Lung (tissue), 12 donors: Measurements from ENCODE around the gene HSFX3. TPM values are rescaled to one million over a fixed set of nuclear protein-coding genes. Genes with fewer than 3 reads are reported as not detected.
A peak's percentile ranks its signal among the peaks of the same experiment; 100 is the strongest.

Source experiments
- ATAC-seq: fragments of 200-7000 bp; cut with Tn5 transposase; one replicate; pipeline ENCODE4 v1.9.1; 2020; ENCODE audit warnings: moderate number of reproducible peaks; ENCODE audit not compliant: insufficient read depth, low FRiP score
- DNase-seq, 3 donors: peaks; one replicate each; pipeline ENCODE4 v3.0.0-alpha.2; 2013 to 2017
- H3K27ac ChIP-seq, 2 donors: one replicate each; pipeline ENCODE4 v1.5.1; 2013; ENCODE audit warnings: mild to moderate bottlenecking in 2 of 2, moderate library complexity in 2 of 2, control low read depth in 1 of 2, inconsistent platforms in 1 of 2, low read depth in 1 of 2, low read length in 1 of 2
- H3K27me3 ChIP-seq, 3 donors: one replicate each; pipeline ENCODE4 v1.5.1; 2013; ENCODE audit warnings: low read length in 2 of 3; ENCODE audit not compliant: control insufficient read depth in 3 of 3, insufficient read depth in 3 of 3
- H3K36me3 ChIP-seq, 4 donors: one replicate each; pipeline ENCODE4 v1.5.1; 2013; ENCODE audit warnings: low read length in 4 of 4, mild to moderate bottlenecking in 1 of 4, moderate library complexity in 1 of 4; ENCODE audit not compliant: control insufficient read depth in 4 of 4, insufficient read depth in 4 of 4
- H3K4me1 ChIP-seq, 5 donors: one replicate each; pipeline ENCODE4 v1.5.1; 2013; ENCODE audit warnings: low read length in 5 of 5, mild to moderate bottlenecking in 2 of 5, moderate library complexity in 1 of 5; ENCODE audit not compliant: control insufficient read depth in 5 of 5, insufficient read depth in 5 of 5
- H3K4me3 ChIP-seq: one replicate; pipeline ENCODE4 v1.5.1; 2013; ENCODE audit warnings: mild to moderate bottlenecking, control low read depth, moderate library complexity
- H3K9ac ChIP-seq, 2 donors: one replicate each; pipeline ENCODE4 v1.5.1; 2013; ENCODE audit warnings: low read length in 2 of 2, control low read depth in 1 of 2; ENCODE audit not compliant: insufficient read depth in 1 of 2
- H3K9me3 ChIP-seq, 4 donors: one replicate each; pipeline ENCODE4 v1.5.1; 2013; ENCODE audit warnings: low read length in 3 of 4, mild to moderate bottlenecking in 1 of 4, moderate library complexity in 1 of 4; ENCODE audit not compliant: control insufficient read depth in 4 of 4, insufficient read depth in 3 of 4
- CTCF ChIP-seq: IDR thresholded peaks from 2 replicates; pipeline ENCODE4 v1.5.1; 2012; ENCODE audit warnings: mild to moderate bottlenecking; ENCODE audit errors: control extremely low read depth, extremely low read depth
- WGBS, 2 donors: extraction: QIAGEN DNeasy Blood & Tissue Kit; methylation state at CpG; one replicate each; pipeline ENCODE4 v1.1.7; 2013; 5-methylcytosine and 5-hydroxymethylcytosine counted together
- polyA plus RNA-seq, 2 donors: library from polyadenylated mRNA; stranded (reverse); fragments of 200-250 nt; gene quantifications; one replicate each; pipeline ENCODE4 v1.2.1, GENCODE V29; 2013
- total RNA-seq, 2 donors: library from RNA; depleted of rRNA in 1 of 2; stranded (reverse); fragments of >200 nt in 1 of 2; gene quantifications; one replicate each; pipeline ENCODE4 v1.2.1, GENCODE V29; 2014 to 2021
- donor health status: control.
- donor health status: control.
- donor health status: Bipolar disorder and iron deficiency.
- donor health status: healthy.
- donor health status: DM: yes; HTN: yes; CAD: no.

Gene HSFX3
- total and polyA plus RNA-seq, 4 donors: not detected

- Histone ChIP-seq H3K27ac (no peak overlapping the region), H3K27me3 (peaks cover 0 to 3% (median 2%) of the 10 kb centered on the region in 3 donors), H3K9ac (no peak overlapping the region), H3K9me3 (peaks cover 0 to 2% (median 0%) of the 10 kb centered on the region in 4 donors), H3K4me3 (no peak overlapping the region), H3K36me3 (no peaks in the 10 kb centered on the region), H3K4me1 (peaks cover 0 to 3% (median 0%) of the 10 kb centered on the region in 5 donors)
- ATAC-seq (no peak), DNase-seq (no peak)
- 31 to 68% methylated on average over 9 of the region's 9 CpGs for WGBS, 2 donors
- no peak for TF ChIP-seq CTCF
These were observed 35.8 kb downstream of the HSFX3 start for GRCh38 chrX:149513825-149514428.

DNA sequence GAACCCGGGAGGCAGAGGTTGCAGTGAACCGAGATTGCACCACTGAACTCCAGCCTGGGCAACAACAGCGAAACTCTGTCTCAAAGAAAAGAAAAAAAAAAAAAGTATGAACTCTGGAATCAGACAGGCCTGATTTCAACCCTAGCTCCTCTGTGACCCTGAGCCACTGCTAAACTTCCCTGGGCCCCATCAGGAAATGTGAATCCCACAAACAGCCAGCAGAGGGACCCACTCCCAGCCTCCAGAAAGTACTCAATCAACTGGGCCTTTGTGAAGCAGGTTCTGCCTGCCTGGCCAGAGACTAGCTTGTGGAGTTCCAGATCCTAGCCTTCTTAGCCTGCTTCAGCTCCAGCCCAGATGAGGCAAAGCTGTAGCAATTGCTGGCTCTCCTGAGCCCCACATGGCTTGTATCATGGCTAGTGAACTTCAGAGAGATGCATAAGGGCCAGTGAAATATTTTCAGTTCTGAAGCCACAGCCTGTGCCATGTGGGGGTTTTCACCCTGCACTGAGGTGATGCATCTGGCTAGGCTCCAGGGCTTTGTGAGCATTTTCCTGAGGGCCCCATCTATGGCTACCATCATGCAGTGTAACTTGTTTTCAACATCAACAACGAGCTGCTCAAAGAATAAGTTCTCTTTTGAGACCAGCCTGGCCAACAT lies 37.4 kb downstream of the HSFX3 start:
- Histone ChIP-seq H3K4me1 (peaks cover 0 to 3% (median 0%) of the 10 kb centered on the region in 5 donors), H3K27ac (no peak overlapping the region), H3K9ac (no peak overlapping the region), H3K27me3 (peaks cover 1 to 6% (median 3%) of the 10 kb centered on the region in 3 donors), H3K9me3 (peaks cover 0 to 2% (median 0%) of the 10 kb centered on the region in 4 donors), H3K36me3 (no peaks in the 10 kb centered on the region), H3K4me3 (no peak overlapping the region)
- DNase-seq (peak; percentile 32 to 43 (median 38)), ATAC-seq (no peak)
- WGBS, 2 donors: 59 to 71% methylated on average over 3 to 4 of the region's 4 CpGs
- peak; percentile 43 for TF ChIP-seq CTCF

GRCh38 chrX:149511081-149511480 lies 38.6 kb downstream of the HSFX3 start:
- Histone ChIP-seq H3K27me3 (peaks cover 3 to 7% (median 4%) of the 10 kb centered on the region in 3 donors), H3K27ac (no peak overlapping the region), H3K36me3 (no peaks in the 10 kb centered on the region), H3K4me3 (no peak overlapping the region), H3K9me3 (peaks cover 0 to 2% (median 0%) of the 10 kb centered on the region in 4 donors), H3K9ac (no peak overlapping the region), H3K4me1 (peaks cover 0 to 3% (median 0%) of the 10 kb centered on the region in 5 donors)
- DNase-seq (no peak), ATAC-seq (no peak)
- WGBS, 2 donors: 75 to 88% methylated on average over 5 of the region's 5 CpGs
- TF ChIP-seq CTCF: no peak
